ENCODE measurements around the gene IL24.

The IL24 gene

DNA sequence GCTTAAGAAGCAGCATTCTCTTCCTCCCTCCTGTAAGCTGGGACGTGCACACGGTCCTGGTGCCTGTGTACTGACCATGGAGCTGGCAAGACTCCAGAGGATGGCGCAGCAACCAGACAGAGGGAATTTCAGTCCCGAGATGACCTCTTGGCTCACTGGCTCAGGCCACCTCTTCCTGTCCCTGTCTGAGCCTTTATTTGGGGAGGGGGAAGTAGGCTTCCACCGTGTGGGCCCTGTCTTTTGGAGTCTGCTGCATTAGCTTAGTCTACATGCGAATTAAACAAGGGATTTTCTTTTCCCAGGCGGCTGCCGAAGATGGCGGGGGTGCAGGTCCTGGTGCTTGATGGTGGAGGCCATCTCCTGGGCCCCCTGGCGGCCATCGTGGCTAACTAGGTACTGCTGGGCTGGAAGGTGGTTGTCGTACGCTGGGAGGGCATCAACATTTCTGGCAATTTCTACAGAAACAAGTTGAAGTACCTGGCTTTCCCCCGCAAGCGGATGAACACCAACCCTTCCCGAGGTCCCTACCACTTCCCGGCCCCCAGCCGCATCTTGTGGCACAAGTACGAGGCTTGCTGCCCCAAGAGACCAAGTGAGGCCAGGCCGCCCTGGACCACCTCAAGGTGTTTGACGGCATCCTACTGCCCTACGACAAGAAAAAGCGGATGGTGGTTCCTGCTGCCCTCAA lies 10.2 kb downstream of the IL24 start:
- Mint-ChIP-seq H3K4me1 (peaks cover 91% of the 10 kb centered on the region), H3K27ac (peak overlapping the region; percentile 75), H3K9me3 (no peaks in the 10 kb centered on the region), H3K27me3 (no peaks in the 10 kb centered on the region), H3K4me3 (no peak overlapping the region), H3K36me3 (peaks cover 36% of the 10 kb centered on the region)

GRCh38 chr1:206908038-206908437 lies 10.8 kb downstream of the IL24 start:
- no peaks in the 10 kb centered on the region for H3K9me3 Mint-ChIP-seq
- no peaks in the 10 kb centered on the region for H3K27me3 Mint-ChIP-seq
- H3K27ac Mint-ChIP-seq: peak overlapping the region; percentile 75
- H3K4me3 Mint-ChIP-seq: peak overlapping the region; percentile 55
- peaks cover 34% of the 10 kb centered on the region for H3K36me3 Mint-ChIP-seq
- peaks cover 91% of the 10 kb centered on the region for H3K4me1 Mint-ChIP-seq

DNA sequence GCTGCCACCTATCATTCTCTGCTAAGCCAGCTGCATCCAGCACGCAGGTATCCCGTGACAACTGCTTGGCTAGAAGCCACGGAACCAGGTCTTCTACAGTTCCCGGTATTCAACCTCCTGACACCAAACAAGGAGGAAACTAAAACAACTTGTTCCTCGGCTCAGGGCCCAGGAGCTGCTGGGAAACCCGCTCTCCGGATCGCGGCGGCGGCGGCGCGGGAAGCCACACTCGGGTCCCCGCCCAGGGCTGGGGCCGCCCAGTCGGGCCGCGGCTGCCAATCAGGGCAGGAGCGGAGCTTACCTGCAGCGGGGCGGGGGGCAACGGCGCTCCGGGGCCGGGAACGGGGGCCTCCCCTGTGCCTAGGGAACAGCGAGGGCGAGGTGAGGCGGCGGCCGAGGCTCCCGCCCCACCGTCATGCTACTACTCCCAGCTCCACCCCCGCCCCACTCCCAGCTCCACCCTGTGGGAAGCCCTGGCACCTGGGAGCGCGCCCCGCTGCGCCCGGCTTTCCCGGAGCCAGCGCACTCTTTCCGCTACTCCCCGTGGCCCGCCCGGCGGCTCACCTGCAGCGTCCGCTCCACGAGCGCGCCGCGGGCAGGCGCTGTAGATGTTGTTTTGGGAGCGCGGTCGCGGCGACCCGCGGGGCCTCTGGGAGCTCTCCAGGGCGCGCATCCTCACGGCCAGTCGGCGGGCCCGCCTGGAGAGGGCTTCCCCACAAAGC lies 12.1 kb downstream of the IL24 start:
- peak overlapping the region; percentile 91 for H3K27ac Mint-ChIP-seq
- peaks cover 91% of the 10 kb centered on the region for H3K4me1 Mint-ChIP-seq

GRCh38 chr1:206909883-206910318 lies 12.7 kb downstream of the IL24 start:
- H3K9me3 Mint-ChIP-seq: no peaks in the 10 kb centered on the region
- H3K4me1 Mint-ChIP-seq: peaks cover 91% of the 10 kb centered on the region
- H3K27ac Mint-ChIP-seq: peak overlapping the region; percentile 38
- H3K27me3 Mint-ChIP-seq: no peaks in the 10 kb centered on the region
- peaks cover 19% of the 10 kb centered on the region for H3K36me3 Mint-ChIP-seq
- peak overlapping the region; percentile 49 for H3K4me3 Mint-ChIP-seq

More for the DNA sequence above, 12.1 kb downstream of the IL24 start:
- peak overlapping the region; percentile 66 for H3K4me3 Mint-ChIP-seq
- peaks cover 23% of the 10 kb centered on the region for H3K36me3 Mint-ChIP-seq
- H3K9me3 Mint-ChIP-seq: no peaks in the 10 kb centered on the region
- no peaks in the 10 kb centered on the region for H3K27me3 Mint-ChIP-seq

DNA sequence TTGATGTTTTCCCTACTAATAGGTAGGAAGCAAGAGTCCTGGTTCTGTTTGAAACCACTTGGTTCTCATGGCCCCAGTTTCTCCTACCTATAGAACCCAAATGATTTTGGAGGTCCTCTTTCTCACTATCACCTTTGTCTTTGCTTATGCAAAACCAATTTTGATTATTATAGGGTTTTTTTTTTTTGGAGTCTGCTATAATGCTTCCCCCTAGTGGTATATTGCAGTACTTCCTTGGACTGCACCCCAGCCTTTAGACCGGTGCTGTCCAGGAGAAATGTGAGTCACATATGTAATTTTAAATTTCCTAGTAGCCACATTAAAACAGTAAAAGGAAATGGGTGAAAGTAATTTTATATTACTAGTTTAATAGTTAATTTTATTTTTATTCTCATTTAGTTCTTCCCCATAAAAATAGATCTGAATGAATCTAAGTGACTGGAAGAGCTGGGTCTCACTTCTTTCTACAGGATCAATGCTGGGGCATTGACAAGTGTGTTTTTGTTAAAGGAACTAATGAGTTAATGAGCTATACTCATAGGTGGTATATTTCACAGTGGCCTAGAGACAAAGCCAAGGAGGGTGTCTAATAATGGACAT lies 13.9 kb downstream of the IL24 start:
- peaks cover 12% of the 10 kb centered on the region for H3K36me3 Mint-ChIP-seq
- peaks cover 91% of the 10 kb centered on the region for H3K4me1 Mint-ChIP-seq
- H3K27me3 Mint-ChIP-seq: no peaks in the 10 kb centered on the region
- no peaks in the 10 kb centered on the region for H3K9me3 Mint-ChIP-seq
- no peak overlapping the region for H3K4me3 Mint-ChIP-seq
- H3K27ac Mint-ChIP-seq: peak overlapping the region; percentile 49

GRCh38 chr1:206912445-206913095 lies 15.3 kb downstream of the IL24 start:
- Mint-ChIP-seq H3K4me1 (peaks cover 91% of the 10 kb centered on the region), H3K27me3 (no peaks in the 10 kb centered on the region), H3K36me3 (peaks cover 15% of the 10 kb centered on the region), H3K4me3 (peak overlapping the region; percentile 11), H3K9me3 (no peaks in the 10 kb centered on the region), H3K27ac (peak overlapping the region; percentile 91)

DNA sequence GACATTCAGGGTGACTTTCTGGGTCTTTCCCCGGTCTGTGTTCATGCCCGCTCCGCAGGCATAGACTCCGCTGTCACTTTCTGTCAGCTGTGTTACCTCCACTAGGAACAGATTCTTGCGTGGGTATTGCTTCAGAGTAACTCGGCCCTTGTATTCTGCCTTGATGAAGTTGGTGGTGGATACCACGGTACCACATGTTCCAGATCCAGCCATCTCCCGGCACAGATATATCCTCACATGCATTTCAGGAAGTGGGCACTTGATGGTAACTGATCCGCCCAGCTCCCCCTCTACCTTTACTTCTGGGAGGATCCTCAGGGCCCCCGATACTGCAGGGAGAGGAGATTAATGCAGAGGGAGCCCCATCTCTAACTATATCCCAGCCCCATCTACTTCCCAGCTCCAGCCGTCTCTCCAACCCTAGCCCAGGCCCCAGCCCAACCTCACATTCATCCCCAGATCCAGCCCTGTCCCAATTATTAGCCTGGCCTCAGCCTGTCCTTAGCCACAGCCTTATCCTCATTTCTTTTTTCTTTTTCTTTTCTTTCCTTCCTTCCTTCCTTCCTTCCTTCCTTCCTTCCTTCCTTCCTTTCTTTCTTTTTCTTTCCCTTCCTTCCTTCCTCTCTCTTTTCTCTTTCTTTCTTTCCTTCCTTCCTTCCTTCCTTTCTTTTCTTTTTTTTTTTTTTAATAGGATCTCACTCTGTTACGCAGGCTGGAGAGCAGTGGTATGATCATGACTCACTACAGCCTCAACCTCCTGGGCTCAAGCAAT lies 16.7 kb downstream of the IL24 start:
- H3K4me3 Mint-ChIP-seq: peak overlapping the region; percentile 60
- peaks cover 12% of the 10 kb centered on the region for H3K36me3 Mint-ChIP-seq
- peak overlapping the region; percentile 96 for H3K27ac Mint-ChIP-seq
- H3K27me3 Mint-ChIP-seq: no peaks in the 10 kb centered on the region
- no peaks in the 10 kb centered on the region for H3K9me3 Mint-ChIP-seq
- H3K4me1 Mint-ChIP-seq: peaks cover 87% of the 10 kb centered on the region

- peak overlapping the region; percentile 96 for H3K27ac Mint-ChIP-seq
- H3K4me3 Mint-ChIP-seq: no peak overlapping the region
- peaks cover 12% of the 10 kb centered on the region for H3K36me3 Mint-ChIP-seq
- H3K9me3 Mint-ChIP-seq: no peaks in the 10 kb centered on the region
- peaks cover 87% of the 10 kb centered on the region for H3K4me1 Mint-ChIP-seq
- no peaks in the 10 kb centered on the region for H3K27me3 Mint-ChIP-seq
Observed at GRCh38 chr1:206915030-206915735, 17.9 kb downstream of the IL24 start.

- Mint-ChIP-seq H3K27me3 (no peaks in the 10 kb centered on the region), H3K27ac (peak overlapping the region; percentile 96), H3K9me3 (no peaks in the 10 kb centered on the region), H3K4me1 (peaks cover 87% of the 10 kb centered on the region), H3K4me3 (no peak overlapping the region), H3K36me3 (peaks cover 12% of the 10 kb centered on the region)
Observed at GRCh38 chr1:206916000-206916709, 18.9 kb downstream of the IL24 start.

DNA sequence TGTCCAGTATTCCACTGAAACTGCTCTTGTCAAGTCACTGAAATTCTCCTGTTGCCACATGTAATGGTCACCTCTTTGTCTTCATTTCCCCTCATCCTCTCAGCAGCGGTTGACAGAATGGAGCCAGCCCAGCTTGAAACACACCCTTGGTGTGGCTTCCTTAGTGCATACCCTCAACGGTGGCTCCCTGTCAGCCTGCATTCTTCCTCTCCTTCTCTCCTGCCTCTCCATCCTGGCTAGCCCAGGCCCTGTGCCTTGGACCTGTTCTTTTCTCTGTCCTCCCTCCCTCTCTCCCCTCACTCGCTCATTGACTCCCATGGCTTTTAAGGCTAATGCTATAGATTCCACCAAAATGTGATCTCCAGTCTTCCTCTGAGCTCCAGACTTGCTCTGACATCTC lies 20.8 kb downstream of the IL24 start:
- H3K27me3 Mint-ChIP-seq: no peaks in the 10 kb centered on the region
- peaks cover 72% of the 10 kb centered on the region for H3K4me1 Mint-ChIP-seq
- no peaks in the 10 kb centered on the region for H3K9me3 Mint-ChIP-seq
- no peak overlapping the region for H3K4me3 Mint-ChIP-seq
- H3K36me3 Mint-ChIP-seq: peaks cover 10% of the 10 kb centered on the region
- peak overlapping the region; percentile 96 for H3K27ac Mint-ChIP-seq

- Mint-ChIP-seq H3K36me3 (peaks cover 4% of the 10 kb centered on the region), H3K4me3 (no peak within 1 kb of the TSS), H3K27ac (no peak within 1 kb of the TSS), H3K9me3 (no peaks in the 10 kb centered on the region), H3K27me3 (no peaks in the 10 kb centered on the region), H3K4me1 (peaks cover 39% of the 10 kb centered on the region)
Observed at GRCh38 chr1:206921772-206922265, 24.6 kb downstream of the IL24 start, which contains the start of gene FCMR. Gene FCMR, minus strand, starts transcription at chr1:206921941. Its CDS starts 87 bp downstream, at chr1:206921854.

DNA sequence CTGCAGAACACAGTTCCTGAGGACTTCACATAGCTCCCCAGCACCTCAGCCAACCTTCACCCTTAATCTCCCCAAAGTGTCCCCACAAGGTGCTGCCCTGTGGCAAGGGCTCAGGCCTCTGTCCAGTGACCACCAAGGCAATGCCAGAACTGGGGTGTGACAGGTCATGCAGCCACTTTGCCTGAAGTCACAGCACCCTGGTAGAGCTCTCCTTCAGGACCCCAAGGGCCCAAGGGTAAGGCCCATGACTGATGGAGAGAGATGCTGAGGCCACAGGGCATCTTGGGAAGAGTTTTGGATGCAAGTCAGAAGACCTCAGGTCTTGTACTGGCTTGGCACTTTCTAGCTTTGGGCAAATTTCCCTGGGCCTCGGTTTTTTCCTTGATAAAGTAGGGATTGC lies 25.3 kb downstream of the IL24 start:
- Mint-ChIP-seq H3K9me3 (no peaks in the 10 kb centered on the region), H3K27me3 (no peaks in the 10 kb centered on the region), H3K4me3 (no peak overlapping the region), H3K27ac (no peak overlapping the region), H3K36me3 (peaks cover 3% of the 10 kb centered on the region), H3K4me1 (peaks cover 37% of the 10 kb centered on the region)

DNA sequence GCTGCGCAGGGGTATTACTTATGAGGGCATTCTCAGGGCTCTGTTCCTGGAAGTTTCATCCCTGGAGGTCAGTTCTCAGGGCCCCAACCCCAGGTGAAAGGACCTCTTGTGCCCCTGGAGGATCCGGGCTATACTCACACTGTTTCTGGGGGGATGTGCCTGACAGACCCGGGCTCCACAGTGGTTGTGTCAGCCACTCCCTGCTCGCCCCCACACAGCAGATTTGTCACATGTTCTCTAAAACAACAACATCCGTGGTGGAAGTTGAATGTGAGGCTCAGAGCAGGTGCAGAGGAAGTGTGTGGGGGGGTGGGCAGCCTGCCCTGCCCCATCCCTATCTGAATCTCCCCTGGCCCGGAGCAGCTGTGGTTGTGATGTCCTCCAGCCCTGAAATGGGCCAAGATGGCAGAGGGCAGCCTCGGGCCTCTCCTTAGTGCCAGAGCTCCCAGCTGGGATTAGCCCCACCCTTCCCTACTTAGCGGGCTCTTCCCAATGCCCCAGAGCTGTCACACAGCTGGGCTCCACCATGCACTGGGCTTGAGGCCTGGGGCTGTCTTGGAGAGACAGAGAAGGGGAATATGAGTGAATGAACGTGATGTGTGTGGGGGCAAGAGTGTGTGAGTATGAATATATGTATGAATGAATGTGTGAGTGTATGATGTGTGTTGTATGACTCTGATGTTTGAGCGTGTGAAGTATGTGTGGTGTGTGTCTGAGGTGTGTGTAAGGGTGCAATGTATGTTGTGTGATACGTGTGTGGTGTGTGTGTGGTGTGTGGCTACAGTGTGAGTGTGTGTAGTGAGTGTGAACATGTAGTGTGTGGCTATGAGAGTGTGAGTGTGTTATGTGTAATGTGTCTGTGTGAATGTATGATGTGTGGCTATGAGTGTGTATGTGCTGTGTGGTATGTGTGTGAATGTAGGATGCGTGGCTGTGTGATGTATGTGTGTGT lies 26.0 kb downstream of the IL24 start:
- H3K9me3 Mint-ChIP-seq: no peaks in the 10 kb centered on the region
- H3K4me3 Mint-ChIP-seq: no peak overlapping the region
- H3K27me3 Mint-ChIP-seq: no peaks in the 10 kb centered on the region
- peaks cover 36% of the 10 kb centered on the region for H3K4me1 Mint-ChIP-seq
- no peaks in the 10 kb centered on the region for H3K36me3 Mint-ChIP-seq
- no peak overlapping the region for H3K27ac Mint-ChIP-seq

All from activated naive CD4-positive, alpha-beta T cell treated with anti-CD3 and anti-CD28 coated beads, Interleukin-2, amount 50 U/mL, for 24 hours (primary cell).